Coronary artery (tissue), 2 donors: ENCODE measurements around the gene HSD17B8.

ENCODE experiments used
- DNase-seq: peaks from one replicate; pipeline ENCODE4 v3.0.0-alpha.2; 2017; ENCODE audit warnings: low spot score
- H3K27ac ChIP-seq, 2 donors: fragments of 200-600 bp; sonication (generic); one replicate each; pipeline ENCODE4 v1.5.1; 2016 to 2019
- H3K4me3 ChIP-seq: fragments of 200-600 bp; sonication (generic); 2 replicates; pipeline ENCODE4 v1.5.1; 2016; ENCODE audit warnings: mild to moderate bottlenecking, moderate library complexity
- TF ChIP-seq, protein P1 (sequence below): fragments of 200-600 bp; sonication (generic); IDR thresholded peaks from one replicate; pipeline ENCODE4 v1.5.1; 2019; ENCODE audit warnings: antibody characterized with exemption

HSD17B8 gene

DNA sequence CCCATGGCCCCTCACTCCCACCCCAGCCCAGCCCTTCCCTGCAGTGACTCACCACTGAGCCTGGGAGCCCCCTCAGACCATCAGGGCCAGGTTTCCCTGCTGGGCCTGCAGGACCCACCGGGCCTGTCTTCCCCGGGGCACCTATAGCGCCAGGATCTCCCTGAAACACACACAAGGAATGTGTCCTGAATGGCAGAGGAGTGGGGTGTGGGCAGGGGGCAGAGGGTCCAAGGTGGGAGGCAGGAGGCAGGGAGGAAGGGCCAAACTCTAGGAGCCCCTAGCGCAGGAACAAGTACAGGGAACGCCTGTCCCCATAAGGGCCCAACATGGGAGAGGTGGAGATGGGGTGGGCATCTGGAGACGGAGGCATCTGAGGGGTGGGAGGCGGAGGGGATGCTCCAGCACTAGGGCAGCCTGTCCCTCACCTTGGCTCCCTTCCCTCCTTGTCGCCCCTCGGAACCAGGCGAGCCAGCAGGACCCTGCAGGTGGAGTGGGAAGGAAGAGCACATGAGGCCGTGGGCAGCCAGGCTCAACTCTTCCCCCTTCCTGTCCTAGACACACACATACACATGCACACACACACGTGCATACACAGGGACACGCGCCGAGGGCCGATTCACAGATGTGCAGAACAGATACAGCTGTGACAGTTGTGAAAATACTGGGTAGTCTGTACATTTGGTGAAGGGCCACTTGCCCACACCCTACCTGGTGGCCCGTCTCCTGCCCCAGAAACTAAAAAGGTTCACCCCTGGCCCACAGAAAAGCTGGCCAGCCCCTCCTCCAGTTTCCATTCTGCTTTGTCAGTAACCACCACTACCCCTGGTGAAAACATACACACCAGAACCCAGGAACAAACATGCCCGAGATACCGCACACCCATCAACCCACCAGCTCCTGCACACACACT, 36.8 kb upstream of the HSD17B8 start:
- DNase-seq = peak; percentile 60

DNA sequence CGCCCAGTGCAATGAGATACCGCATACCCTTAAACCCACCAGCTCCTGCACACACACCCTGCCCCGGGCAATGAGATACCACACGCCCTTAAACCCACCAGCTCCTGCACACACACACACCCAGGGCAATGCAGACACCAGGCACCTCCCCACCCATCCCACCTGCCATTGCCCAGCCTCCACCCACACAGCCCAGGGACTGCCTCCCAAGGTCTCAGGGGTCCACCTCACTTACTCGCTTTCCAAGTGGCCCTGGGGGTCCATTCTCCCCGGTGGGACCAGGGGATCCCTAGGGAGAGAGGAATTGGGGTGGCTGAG, 36.2 kb upstream of the HSD17B8 start:
- no peak overlapping the region for H3K27ac ChIP-seq
- TF ChIP-seq, protein P1, sequence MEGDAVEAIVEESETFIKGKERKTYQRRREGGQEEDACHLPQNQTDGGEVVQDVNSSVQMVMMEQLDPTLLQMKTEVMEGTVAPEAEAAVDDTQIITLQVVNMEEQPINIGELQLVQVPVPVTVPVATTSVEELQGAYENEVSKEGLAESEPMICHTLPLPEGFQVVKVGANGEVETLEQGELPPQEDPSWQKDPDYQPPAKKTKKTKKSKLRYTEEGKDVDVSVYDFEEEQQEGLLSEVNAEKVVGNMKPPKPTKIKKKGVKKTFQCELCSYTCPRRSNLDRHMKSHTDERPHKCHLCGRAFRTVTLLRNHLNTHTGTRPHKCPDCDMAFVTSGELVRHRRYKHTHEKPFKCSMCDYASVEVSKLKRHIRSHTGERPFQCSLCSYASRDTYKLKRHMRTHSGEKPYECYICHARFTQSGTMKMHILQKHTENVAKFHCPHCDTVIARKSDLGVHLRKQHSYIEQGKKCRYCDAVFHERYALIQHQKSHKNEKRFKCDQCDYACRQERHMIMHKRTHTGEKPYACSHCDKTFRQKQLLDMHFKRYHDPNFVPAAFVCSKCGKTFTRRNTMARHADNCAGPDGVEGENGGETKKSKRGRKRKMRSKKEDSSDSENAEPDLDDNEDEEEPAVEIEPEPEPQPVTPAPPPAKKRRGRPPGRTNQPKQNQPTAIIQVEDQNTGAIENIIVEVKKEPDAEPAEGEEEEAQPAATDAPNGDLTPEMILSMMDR = no peak
- no peak overlapping the region for H3K4me3 ChIP-seq
- DNase-seq = peak; percentile 66

More for the DNA sequence above, 36.8 kb upstream of the HSD17B8 start:
- Histone ChIP-seq H3K27ac (no peak overlapping the region), H3K4me3 (no peak overlapping the region)
- TF ChIP-seq, protein P1 = no peak

DNA sequence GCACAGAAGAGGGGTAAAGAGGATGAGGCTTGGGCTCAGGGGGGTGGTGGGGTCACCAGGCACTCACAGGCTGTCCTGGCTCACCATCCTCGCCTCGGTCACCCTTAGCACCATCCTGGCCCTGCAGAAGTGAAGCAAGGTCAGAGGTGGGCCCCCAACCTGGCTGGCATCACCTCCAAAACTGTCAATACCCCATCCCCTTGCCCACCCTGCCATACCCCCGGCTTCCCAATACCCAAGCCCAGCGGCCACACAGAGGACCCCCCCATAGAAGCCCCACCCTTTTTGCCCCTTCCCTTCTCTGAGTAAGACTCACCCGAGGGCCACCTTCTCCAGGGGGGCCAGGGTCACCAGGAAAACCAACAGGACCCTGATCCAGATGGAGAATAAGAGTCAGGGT, 35.8 kb upstream of the HSD17B8 start:
- H3K4me3 ChIP-seq = no peak overlapping the region
- H3K27ac ChIP-seq = no peak overlapping the region
- TF ChIP-seq, protein P1 = no peak
- DNase-seq = no peak

DNA sequence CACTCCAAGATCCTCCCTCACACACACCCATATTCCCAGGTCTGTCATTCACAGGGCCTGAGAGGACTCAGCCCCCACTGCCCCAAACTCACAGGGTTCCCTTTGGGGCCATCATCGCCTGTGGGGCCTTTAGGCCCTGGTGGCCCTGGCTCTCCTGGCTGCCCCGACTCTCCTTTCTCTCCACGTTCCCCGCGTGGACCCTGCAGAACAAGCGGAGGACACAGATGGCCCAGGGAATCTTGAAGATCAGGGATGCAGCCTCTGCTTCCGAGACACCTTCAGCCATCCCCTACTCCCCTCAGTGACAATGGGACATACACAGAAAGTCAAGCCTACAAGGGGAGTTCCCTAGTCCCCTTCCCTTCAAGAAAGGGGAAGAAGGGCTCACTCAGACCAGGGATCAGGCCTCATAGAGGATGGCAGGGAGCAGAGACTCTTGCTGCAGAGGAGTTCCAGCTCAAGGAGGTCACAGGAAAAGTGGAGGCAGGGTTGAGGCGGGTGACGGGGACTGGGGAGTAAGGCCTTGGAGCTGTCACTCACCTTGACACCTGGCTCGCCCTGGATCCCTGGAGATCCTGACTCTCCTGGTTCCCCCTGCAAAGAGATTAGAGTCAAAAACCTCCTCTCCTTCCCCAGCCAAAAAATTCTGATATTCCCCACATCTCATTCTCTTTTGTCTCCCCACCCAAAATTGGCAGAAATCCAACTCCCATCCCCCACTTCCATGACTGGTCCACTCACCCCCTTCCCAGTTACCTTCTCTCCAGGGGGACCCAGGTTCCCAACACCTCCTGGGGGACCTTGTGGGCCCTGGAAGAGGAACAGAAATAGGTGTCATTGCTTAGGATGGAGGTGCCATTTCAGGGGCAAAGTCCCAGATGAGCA, 34.9 kb upstream of the HSD17B8 start:
- TF ChIP-seq, protein P1 = no peak

DNA sequence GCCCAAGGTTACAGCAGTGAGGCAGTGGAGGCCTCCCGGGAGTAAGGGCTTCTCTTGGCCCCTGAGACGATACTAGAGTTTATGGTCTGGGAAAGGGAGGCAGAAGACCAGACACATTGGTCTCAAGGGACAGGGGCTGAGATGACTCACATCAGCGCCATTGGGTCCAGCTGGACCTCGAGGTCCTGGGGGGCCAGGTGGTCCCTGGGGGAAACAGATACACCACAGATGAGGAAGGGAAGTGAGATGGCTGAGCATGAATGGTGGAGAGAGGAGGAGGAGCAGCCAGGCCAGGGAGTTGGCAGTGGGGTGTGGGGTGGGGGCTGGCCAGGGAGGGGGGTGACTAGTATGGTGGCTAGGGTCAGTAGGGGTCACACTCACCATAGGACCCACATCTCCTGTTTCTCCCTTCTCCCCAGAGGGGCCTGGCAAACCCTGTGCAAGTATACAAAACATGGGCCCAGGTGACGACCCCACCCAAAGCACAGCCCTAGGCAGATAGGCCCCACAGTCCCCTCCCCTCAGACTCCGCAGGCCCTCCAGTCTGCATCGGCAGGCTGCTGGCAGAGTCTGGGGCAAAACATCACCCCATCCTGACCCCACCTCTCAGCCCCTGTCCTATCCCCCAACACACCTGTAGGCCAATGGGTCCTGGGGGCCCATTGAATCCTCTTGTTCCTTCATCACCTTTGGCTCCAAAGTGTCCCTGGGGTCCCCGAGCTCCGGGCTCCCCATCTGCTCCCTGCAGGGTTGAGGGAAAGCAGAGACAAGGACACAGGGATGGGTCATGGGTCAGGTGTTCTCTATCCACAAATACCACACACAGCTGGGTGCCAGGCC, 34.1 kb upstream of the HSD17B8 start:
- peak; percentile 60 for DNase-seq
- Histone ChIP-seq H3K27ac (no peak overlapping the region), H3K4me3 (no peak overlapping the region)
- TF ChIP-seq, protein P1 = no peak

More for the DNA sequence above, 34.9 kb upstream of the HSD17B8 start:
- Histone ChIP-seq H3K27ac (no peak overlapping the region), H3K4me3 (no peak overlapping the region)
- DNase-seq = peak; percentile 63

DNA sequence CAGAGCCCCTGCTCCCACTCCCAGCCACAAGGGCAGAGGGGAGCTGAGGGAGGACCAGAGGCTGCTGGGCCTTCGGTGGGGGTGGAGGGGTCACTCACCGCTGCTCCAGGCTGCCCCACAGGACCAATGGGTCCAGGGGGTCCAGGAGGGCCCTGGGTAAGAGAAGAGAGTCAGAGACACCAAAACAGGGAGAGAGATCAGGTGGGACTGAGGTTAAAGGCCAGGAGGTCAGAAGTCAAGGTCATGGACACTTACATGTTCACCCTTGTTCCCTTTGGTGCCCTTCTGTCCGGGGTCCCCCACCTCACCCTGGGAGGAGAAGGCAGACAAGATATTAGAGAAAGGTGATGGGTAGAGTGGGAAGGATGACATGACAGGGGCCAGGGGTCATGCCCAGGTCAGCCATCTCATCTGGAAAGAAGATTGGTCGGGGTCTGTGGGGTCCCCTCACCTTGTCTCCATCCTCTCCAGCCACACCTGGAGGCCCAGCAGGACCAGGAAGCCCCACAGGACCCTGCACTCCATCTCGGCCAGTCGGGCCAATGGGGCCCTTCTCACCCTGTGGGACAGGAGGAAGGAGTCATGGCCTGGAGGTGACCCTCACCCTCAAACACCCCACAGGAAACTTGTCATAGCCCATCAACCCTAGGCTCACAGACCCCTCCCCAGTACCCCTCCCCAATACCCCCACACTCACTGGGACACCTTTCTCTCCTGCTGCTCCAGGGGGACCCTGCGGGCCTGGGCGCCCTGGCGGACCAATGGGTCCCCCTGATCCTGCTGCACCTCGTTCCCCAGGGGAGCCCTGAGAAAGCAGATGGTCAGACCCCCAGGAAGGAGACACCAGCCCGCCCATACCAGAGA, 33.2 kb upstream of the HSD17B8 start:
- no peak for DNase-seq
- Histone ChIP-seq H3K27ac (no peak overlapping the region), H3K4me3 (no peak overlapping the region)
- TF ChIP-seq, protein P1 = no peak
